HG02981 (cell line): ENCODE measurements around the gene NUP37.

ENCODE experiments used
- ATAC-seq: cut with Tn5 transposase; IDR thresholded peaks from one replicate; pipeline ENCODE4 v1.9.1; 2021; ENCODE audit warnings: mild to moderate bottlenecking, moderate library complexity; ENCODE audit not compliant: unreplicated experiment

Gene NUP37

DNA sequence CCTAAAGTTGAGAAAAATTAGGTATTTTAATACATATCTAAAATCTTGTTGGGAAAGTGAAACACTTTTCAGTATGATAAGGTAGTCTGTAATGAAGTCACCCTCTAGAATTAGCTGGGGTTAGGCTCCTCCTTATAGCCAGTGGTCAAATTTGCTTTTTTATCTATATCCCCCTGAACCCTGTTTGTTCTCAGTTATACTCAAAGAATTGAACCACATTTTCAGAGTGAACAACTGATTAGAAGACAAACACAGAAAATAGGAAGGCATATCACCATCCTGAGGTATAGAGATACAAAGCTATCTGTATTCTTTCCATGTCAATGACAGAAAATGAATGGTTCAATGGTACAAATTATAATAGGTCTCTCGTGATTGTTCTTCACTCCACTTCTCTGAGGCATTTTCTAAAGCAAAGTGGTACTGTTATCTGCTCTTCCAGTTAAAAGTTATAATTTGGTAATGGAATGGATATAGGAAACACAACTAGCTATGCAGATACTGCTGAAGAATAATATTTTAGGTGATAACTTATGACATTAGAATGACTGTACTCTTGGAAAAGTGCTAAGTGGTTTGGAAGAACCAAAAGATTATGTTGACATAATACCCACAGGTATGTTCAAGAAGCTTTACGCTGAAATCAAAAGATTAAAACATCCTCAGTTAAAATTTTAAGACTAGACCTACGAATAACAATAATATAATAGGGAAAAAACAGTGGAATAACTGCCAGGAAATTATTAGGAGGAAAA, 85.7 kb downstream of the NUP37 start:
- no peak for ATAC-seq

DNA sequence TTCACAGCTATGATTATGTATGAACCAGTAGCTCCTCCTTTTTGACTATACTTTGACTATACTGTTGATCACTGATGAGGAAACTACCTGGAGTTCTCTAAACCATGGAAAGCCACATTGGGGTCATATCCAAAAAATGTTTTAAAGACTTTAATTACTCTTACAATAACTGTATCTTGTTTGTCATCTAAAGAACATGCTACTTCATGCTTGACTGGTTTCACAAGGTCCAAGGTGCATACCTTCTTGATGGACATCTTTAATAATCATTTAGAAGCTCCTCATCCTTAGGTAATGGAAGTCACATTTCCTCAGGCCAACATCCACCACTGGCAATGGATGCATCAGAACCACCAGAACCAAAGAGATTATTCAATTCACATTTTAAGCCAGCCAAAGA, 88.1 kb downstream of the NUP37 start:
- ATAC-seq: no peak

GRCh38 chr12:102029141-102029540, 90.8 kb downstream of the NUP37 start:
- no peak for ATAC-seq

DNA sequence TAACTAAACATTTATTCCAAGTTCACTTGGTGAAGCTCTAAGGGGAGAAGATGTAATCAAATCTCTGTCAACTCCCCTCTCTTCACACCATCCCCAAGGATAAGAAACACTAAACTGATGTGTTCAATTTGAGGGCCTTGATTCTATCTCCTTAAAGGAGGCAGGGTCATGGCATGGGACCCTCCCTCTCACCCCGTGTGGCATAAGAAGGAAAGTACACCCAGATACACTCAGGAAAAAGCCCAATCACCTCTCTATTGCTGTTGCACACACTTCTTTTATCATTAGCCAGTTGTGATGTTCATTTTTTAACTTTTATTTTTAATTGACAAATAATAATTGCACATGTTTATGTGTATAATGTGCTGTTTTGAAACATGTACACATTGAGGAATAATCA, 93.2 kb downstream of the NUP37 start:
- no peak for ATAC-seq

DNA sequence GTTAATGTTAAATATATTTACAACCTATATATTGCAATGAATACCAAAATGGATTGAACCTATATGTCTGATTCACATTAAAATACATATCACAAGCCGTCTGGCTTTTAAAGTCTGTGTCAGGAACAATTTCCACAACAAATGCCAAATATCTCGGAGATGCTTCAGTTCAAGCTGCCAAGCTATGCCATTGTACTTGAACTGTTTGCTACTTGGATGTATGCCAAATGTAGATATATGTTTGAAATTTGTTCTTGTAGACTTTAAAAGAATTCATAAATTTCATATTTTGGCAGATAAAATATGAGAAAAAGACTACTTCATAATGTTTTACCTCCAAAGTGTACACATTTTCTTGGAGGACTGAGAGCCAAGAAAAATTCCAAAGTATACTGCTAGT, 95.1 kb downstream of the NUP37 start:
- no peak for ATAC-seq

GRCh38 chr12:102023343-102023930, 96.5 kb downstream of the NUP37 start:
- ATAC-seq: no peak
